Activated naive CD8-positive, alpha-beta T cell treated with anti-CD3 and anti-CD28 coated beads, Interleukin-2, amount 10 ng/mL, durations not matched to agents 7 days and 5 days (primary cell): Measurements from ENCODE around the gene PPP2R1A. TPM values are rescaled to one million over a fixed set of nuclear protein-coding genes. Genes with fewer than 3 reads are reported as not detected.
"Not testable (repeated sequence)": the region's sequence is repeated elsewhere in the genome, so short reads cannot be mapped to it uniquely, and the experiment has no call there.

ENCODE experiments used
- ATAC-seq: fragments of 150-1000 bp; cut with Tn5 transposase; one replicate; pipeline ENCODE4 v1.10.0; 2021; ENCODE audit warnings: low read depth, moderate library complexity
- POLR2A ChIA-PET: fragments of 350-600 bp; sonication (Branson Sonifier 250); formaldehyde crosslinking; loops from one replicate; lab custom pipeline; 2021; ENCODE audit warnings: antibody characterized with exemption; lab: Charles Lee
- DNase-seq: peaks from one replicate; pipeline ENCODE4 v3.0.0; 2021
- H3K27ac Mint-ChIP-seq: one replicate; pipeline ENCODE4 v1.8.0; 2022; ENCODE audit warnings: mild to moderate bottlenecking, mixed read lengths
- H3K27me3 Mint-ChIP-seq: one replicate; pipeline ENCODE4 v1.8.0; 2022; ENCODE audit warnings: mild to moderate bottlenecking, moderate library complexity, mixed read lengths
- H3K36me3 Mint-ChIP-seq: one replicate; pipeline ENCODE4 v1.8.0; 2021; ENCODE audit warnings: mild to moderate bottlenecking, mixed read lengths
- H3K4me1 Mint-ChIP-seq: one replicate; pipeline ENCODE4 v1.8.0; 2021; ENCODE audit warnings: mixed read lengths
- H3K4me3 Mint-ChIP-seq: one replicate; pipeline ENCODE4 v1.8.0; 2022; ENCODE audit warnings: mild to moderate bottlenecking, moderate library complexity, mixed read lengths
- H3K9me3 Mint-ChIP-seq: one replicate; pipeline ENCODE4 v1.8.0; 2021; ENCODE audit warnings: mixed read lengths
- total RNA-seq, 2 experiments: library from RNA; stranded (reverse); gene quantifications; one replicate each; pipeline ENCODE4 v1.2.3, GENCODE V29; 2021

Gene PPP2R1A
- total RNA-seq, 2 experiments from 2014 or later = 184 to 187 TPM

DNA sequence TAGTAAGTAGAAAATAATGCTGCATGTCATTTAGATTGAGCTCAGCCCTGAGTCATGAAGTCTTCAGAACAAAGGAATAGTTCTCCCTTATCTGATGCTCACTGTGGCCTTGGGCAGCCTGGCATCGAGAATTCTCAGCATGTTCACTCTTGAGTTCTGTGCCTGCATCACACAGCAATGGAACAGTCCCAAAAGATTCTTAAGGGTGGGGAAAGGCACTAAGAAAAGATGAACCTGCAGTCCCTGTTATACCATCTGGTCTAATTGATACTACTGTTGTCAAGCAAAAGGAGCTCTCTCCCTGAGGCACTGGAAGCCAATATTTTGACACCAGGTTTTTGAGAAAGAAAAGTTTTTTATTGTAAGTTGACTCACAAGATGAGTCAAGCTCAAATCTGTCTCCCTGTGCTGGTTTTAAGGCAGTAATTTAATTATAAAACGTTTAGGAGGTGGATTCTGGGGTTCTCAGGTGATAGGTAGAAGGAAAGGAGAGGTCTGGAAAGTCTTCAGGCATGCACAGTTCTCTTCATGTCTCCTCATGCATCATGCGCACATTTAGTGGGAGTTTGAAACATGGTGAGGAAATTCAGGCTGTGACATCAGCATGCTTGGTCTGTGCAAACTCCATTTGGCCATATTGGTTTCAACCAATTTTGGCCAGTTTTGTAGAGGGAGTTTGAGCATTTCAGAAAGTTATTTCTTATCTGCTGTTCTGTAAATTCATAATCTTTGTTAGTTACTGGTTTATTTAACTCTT is 41.5 kb downstream of the PPP2R1A start:
- Mint-ChIP-seq H3K36me3 (peaks cover 44% of the 10 kb centered on the region), H3K9me3 (peaks cover 3% of the 10 kb centered on the region), H3K27me3 (no peaks in the 10 kb centered on the region), H3K4me1 (peaks cover 9% of the 10 kb centered on the region), H3K27ac (no peak overlapping the region), H3K4me3 (no peak overlapping the region)
- DNase-seq (no peak), ATAC-seq (no peak)
- POLR2A ChIA-PET = no interaction called here

DNA sequence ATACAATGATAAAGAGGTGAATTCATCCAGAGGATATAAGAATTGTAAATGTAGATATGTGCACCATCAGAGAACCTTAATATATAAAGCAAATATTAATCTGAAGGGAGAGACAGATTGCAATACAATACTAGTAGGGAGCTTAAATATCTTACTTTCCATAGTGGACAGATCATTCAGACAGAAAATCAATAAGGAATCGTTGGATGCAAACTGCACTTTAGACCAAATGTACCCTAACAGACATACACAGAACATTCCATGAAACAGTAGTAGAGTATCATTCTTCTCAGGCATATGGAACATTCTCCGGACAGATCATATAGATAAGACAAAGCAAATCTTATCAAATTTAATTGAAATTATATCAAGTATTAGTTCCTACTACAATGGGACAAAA is 44.6 kb downstream of the PPP2R1A start:
- Mint-ChIP-seq H3K36me3 (peaks cover 17% of the 10 kb centered on the region), H3K4me1 (no peaks in the 10 kb centered on the region), H3K4me3 (no peak overlapping the region), H3K27ac (no peak overlapping the region), H3K27me3 (peaks cover 4% of the 10 kb centered on the region), H3K9me3 (peaks cover 3% of the 10 kb centered on the region)
- POLR2A ChIA-PET = no interaction called here
- DNase-seq (no peak), ATAC-seq (no peak)

DNA sequence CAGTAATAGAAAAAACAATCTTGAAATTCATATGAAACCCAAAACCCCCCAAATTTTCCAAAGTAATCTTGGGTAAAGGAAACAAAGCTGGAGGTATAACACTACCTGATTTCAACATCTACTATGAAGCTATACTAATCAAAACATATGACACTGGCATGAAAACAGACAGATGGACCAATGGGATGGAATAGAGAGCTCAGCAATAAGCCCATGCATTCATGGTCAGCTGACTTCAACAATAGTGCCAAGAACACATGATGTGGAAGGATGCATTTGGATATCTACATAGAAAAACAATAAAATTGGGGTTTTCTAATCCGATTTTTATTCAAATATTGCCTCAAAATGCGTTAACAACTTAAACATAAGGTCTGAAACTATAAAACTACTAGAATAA is 47.3 kb downstream of the PPP2R1A start:
- Mint-ChIP-seq H3K4me1 (no peaks in the 10 kb centered on the region), H3K9me3 (peaks cover 1% of the 10 kb centered on the region), H3K4me3 (no peak overlapping the region), H3K27ac (no peak overlapping the region), H3K27me3 (peaks cover 4% of the 10 kb centered on the region), H3K36me3 (peaks cover 2% of the 10 kb centered on the region)
- no peak for DNase-seq
- POLR2A ChIA-PET = no interaction called here
- no peak for ATAC-seq

DNA sequence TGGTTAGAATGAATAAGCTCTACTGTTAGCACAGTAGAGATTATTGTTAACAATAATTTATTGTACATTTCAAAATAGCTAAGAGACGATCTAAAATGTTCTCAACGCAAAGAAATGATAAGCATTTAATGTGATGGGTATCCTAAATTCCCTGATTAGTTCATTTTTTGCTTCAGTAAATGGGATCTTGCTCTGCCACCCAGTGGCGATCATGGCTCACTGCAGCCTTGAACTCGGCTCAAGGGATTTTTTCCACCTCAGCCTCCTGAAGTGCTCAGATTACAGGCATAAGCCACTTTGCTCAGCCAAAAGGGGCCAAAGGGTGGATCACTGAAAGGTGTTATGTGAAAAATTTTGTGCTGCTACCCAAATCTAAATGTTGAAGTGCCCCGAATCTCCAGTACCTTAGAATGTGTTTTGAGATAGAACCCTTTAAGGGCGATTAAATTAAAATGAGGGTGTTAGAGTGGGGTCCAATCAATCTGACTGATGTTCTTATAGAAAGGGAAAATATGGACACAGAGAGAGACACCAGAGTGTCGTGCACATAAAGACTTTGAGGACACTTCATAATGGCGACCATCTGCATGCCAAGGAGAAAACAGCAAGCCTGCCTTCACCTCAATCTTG is 48.0 kb downstream of the PPP2R1A start:
- Mint-ChIP-seq H3K9me3 (peaks cover 1% of the 10 kb centered on the region), H3K27ac (no peak overlapping the region)
- POLR2A ChIA-PET = no interaction called here

DNA sequence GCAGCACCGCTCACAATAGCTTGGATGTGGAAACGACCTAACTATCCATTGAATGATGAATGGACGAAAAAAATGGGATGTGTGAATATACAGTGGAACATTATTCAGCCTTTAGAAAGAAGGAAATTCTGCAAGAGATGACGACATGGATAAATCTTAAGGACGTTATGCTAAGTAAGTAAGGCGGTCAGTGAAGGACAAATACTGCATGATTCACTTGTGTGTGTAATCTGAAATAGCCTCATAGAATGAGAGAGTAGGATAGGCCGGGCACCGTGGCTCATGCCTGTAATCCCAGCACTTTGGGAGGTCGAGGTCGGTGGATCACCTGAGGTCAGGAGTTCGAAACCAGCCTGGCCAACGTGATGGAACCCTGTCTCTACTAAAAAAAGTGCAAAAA is 54.2 kb downstream of the PPP2R1A start:
- H3K27ac Mint-ChIP-seq = no peak overlapping the region
- no peaks in the 10 kb centered on the region for H3K4me1 Mint-ChIP-seq
- H3K4me3 Mint-ChIP-seq = no peak overlapping the region
- no peak for ATAC-seq
- H3K36me3 Mint-ChIP-seq = no peaks in the 10 kb centered on the region
- H3K9me3 Mint-ChIP-seq = peaks cover 4% of the 10 kb centered on the region
- DNase-seq = no peak
- POLR2A ChIA-PET = no interaction called here
- H3K27me3 Mint-ChIP-seq = peaks cover 3% of the 10 kb centered on the region

More for the DNA sequence above, 48.0 kb downstream of the PPP2R1A start:
- Mint-ChIP-seq H3K36me3 (peaks cover 2% of the 10 kb centered on the region), H3K27me3 (peaks cover 4% of the 10 kb centered on the region), H3K4me1 (no peaks in the 10 kb centered on the region), H3K4me3 (no peak overlapping the region)
- ATAC-seq = no peak
- DNase-seq = peak; percentile 48

DNA sequence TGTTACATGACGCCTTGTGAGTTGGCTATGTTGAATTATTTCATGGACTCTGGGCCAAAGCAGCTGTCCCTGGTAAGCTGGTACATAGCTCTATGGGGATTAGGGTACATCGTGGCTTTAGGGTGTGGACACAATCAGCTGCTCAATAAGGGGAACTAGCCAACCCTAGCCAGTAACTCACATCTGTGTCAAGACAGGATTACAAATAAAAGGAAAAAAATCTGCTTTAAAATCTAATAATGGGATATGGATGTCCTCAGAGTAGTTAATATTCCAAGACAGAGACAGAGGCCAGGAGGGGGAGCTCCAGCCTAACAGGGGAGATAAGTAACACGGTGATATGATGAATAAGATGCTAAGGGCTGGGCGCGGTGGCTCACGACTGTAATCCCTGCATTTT is 58.4 kb downstream of the PPP2R1A start:
- POLR2A ChIA-PET = no interaction called here
- Mint-ChIP-seq H3K27ac (no peak overlapping the region), H3K36me3 (no peaks in the 10 kb centered on the region), H3K9me3 (peaks cover 8% of the 10 kb centered on the region), H3K4me3 (no peak overlapping the region), H3K27me3 (no peaks in the 10 kb centered on the region), H3K4me1 (no peaks in the 10 kb centered on the region)
- ATAC-seq = no peak
- peak; percentile 43 for DNase-seq

DNA sequence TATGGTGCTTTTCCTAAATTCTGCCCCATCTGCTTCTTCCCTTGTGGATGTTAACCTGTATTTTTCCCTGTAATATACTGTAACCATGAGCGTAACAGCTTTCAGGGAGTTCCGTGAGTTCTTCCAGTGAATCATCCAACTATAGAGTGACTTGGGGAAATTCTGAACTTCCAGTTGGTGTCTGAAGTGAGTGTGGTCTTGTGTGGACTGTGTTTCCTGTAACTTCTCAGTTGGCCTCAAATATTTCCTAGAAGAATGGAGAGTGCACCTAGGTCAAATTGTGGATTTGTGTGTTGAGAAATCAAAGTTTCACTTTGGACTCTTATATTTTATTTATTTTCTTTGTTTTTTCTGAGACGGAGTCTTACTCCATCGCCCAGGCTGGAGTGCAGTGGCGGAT is 68.6 kb downstream of the PPP2R1A start:
- POLR2A ChIA-PET = no interaction called here
- H3K36me3 Mint-ChIP-seq = no peaks in the 10 kb centered on the region
- peaks cover 10% of the 10 kb centered on the region for H3K27me3 Mint-ChIP-seq
- H3K4me1 Mint-ChIP-seq = no peaks in the 10 kb centered on the region
- ATAC-seq = no peak
- no peak for DNase-seq
- H3K9me3 Mint-ChIP-seq = peaks cover 24% of the 10 kb centered on the region
- no peak overlapping the region for H3K27ac Mint-ChIP-seq
- H3K4me3 Mint-ChIP-seq = no peak overlapping the region

DNA sequence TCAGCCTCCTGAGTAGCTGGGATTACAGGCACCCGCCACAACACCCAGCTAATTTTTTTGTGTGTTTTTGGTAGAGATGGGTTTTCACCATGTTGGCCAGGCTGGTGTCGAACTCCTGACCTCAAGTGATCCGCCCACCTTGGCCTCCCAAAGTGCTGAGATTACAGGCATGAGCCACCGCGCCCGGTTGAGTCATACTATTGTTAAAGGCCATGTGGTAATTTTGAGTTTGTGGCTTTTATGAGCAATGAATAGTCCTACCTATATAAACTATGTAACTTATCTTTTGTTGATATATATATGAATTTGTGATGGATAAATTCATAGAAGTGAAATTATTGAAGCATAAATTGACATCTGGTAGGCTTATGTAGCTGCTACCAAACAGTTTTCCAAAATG is 75.7 kb downstream of the PPP2R1A start:
- H3K27me3 Mint-ChIP-seq, DNase-seq, H3K27ac Mint-ChIP-seq, H3K4me3 Mint-ChIP-seq, ATAC-seq, H3K4me1 Mint-ChIP-seq: not testable (repeated sequence)
- Mint-ChIP-seq H3K36me3 (peaks cover 11% of the 10 kb centered on the region), H3K9me3 (peaks cover 25% of the 10 kb centered on the region)
- POLR2A ChIA-PET = interaction anchor here (0.6 kb wide), 1 partner anchor 755 kb away, joined by 5 read pairs; no protein-coding TSS in a partner anchor

DNA sequence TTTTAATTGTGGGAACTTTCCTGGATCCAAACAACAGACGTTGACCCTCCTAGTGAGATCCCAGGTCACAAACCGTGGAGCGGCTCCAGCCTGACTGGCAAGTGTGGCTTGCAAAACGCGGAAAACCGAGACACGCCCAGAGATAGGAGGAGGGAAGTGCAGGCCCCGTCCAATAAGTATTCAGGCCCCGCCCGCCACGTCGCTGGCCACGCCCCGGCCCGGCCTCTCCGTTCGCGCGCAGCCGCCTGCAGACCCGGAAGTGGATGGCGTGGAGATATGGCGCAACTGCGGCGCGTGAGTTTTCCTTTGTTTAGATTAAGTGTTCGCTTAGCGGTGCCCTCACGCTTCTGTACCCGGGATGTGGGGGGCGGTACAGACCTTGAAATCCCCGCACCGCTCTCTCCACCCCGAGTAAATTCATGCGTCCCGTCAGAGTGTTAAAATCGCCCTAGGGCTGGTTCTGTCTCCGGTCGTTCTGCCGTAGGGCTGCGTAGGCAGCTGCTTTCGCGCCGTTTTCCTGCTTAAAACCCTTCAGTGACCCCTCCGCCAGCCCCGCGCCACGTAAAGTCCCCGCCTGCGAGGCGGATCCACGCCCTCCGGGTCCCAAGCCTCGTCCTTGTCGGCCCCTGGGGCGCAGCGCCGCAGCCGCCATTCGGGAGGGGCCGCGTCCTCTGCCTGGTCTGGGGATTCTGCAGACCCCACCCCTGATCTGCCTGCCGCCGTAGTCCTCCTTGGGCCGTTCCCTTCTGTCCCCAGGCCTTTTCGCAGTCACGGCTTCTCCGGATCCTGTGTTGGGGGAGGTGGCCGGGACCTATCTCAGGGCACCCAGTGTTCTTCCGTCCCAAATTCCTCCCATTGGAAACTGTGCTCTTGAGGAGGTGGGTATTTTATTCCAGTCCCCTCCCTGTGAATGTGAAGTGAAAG is 79.7 kb downstream of the PPP2R1A start, which contains the start of gene ZNF766:
Gene ZNF766 (plus strand): TSS at position 250 of the 924 bp plus-strand sequence. CDS start 27 bp downstream, at position 277.
- Mint-ChIP-seq H3K27ac (peak within 1 kb of the TSS; percentile 96), H3K4me1 (peaks cover 16% of the 10 kb centered on the region), H3K27me3 (no peaks in the 10 kb centered on the region), H3K36me3 (peaks cover 44% of the 10 kb centered on the region), H3K9me3 (peaks cover 26% of the 10 kb centered on the region), H3K4me3 (peak within 1 kb of the TSS; percentile 99)
- DNase-seq = peak; percentile 98
- ATAC-seq = peak; percentile 91
- POLR2A ChIA-PET = no interaction called here

DNA sequence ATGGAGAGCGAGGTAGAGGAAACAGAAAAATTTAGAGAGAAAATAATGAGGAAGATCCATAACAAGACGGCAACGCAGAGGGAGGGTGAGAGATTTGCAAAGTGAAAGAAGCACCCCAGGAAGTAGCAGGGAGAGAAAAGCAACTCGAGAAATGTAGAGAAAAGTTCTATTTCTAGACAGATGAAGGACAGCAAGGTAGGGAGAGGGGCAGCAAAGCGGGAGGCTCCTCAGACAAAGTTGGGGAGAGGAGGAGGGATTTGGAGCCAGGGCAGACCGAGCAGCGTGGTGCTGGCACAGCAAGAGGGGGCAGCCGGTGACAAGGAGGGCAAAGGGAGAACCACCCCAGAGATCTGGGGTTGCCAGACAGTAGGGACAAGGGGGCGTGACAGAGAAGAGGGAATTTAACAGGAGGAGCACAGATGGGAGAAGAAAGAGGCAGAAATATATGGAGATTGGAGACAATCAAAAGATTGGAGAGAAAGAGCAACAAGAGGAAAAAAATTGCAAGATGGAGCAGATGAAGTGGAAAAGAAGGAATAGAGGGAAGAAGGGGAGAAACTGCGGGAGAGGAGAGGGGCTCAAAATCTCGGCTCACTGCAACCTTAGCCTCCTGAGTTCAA is 80.5 kb downstream of the PPP2R1A start:
- POLR2A ChIA-PET = no interaction called here
- Mint-ChIP-seq H3K9me3 (peaks cover 24% of the 10 kb centered on the region), H3K4me3 (peak overlapping the region; percentile 99), H3K36me3 (peaks cover 51% of the 10 kb centered on the region), H3K27ac (peak overlapping the region; percentile 96), H3K27me3 (no peaks in the 10 kb centered on the region), H3K4me1 (peaks cover 16% of the 10 kb centered on the region)
- DNase-seq = peak; percentile 37
- ATAC-seq = no peak

DNA sequence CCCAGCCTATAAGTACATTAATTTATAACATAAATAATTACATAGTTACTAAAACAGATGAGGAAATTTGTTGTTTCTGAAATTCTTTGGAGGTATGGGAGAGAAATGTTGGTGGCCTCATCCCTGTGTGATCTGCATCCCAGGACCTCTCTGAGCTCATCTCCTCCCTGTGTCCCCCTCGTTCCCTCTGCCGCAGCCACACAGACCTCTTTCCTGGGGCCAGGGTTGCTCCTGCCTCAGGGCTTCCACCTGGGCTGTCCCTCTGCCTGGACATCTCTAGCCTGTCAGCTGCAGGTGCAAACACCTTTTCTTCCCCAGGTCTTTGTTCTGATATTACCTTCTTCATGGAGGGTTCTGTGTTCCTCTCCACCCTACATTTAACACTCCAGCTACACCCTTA is 83.4 kb downstream of the PPP2R1A start:
- Mint-ChIP-seq H3K36me3 (peaks cover 76% of the 10 kb centered on the region), H3K4me3 (no peak overlapping the region), H3K27ac (no peak overlapping the region), H3K9me3 (peaks cover 31% of the 10 kb centered on the region), H3K27me3 (no peaks in the 10 kb centered on the region), H3K4me1 (peaks cover 17% of the 10 kb centered on the region)
- POLR2A ChIA-PET = no interaction called here
- ATAC-seq (no peak), DNase-seq (no peak)

DNA sequence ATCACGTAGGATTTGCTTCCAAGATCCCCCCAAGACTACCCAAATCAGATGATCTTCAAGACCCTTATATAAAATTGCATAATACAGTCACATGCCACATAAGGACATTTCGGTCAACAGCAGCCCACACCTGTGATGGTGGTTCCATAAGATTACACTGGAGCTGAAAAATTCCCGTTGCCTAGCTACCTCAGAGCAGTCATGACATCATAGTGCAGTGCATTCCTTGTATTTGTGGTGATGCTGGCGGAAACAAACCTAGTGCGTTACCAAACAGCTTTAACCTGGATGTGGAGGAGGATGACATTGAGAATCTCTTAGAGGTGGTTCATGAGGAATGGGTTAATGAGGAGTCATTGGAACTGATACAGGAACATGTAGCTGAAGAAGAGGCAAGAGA is 84.3 kb downstream of the PPP2R1A start:
- H3K36me3 Mint-ChIP-seq = peaks cover 82% of the 10 kb centered on the region
- POLR2A ChIA-PET = interaction anchor here (0.5 kb wide), 1 partner anchor 211 kb away, joined by 3 read pairs; no protein-coding TSS in a partner anchor
- ATAC-seq (no peak), DNase-seq (no peak)
- H3K9me3 Mint-ChIP-seq = peaks cover 38% of the 10 kb centered on the region
- no peak overlapping the region for H3K27ac Mint-ChIP-seq
- H3K4me1 Mint-ChIP-seq = peaks cover 21% of the 10 kb centered on the region
- no peak overlapping the region for H3K4me3 Mint-ChIP-seq
- no peaks in the 10 kb centered on the region for H3K27me3 Mint-ChIP-seq

DNA sequence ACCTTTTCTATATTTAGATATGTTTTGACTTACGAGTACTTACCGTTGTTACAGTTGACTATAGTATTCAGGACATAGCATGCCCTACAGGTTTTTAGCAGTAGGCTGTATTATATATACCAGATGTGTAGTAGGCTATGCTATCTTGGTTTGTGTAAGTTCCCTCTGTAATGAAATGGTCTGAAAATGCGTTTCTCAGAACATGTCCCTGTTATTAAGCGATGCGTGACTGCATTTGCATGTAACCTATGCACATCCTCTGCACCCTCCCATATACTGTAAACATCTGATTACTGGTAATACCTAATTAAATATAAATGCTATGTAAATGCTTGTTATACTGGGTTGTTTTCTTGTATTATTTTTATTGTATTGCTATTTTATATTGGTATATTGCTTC is 86.1 kb downstream of the PPP2R1A start:
- Mint-ChIP-seq H3K36me3 (peaks cover 83% of the 10 kb centered on the region), H3K4me1 (peaks cover 16% of the 10 kb centered on the region), H3K27me3 (no peaks in the 10 kb centered on the region), H3K9me3 (peaks cover 39% of the 10 kb centered on the region), H3K27ac (no peak overlapping the region), H3K4me3 (no peak overlapping the region)
- DNase-seq (no peak), ATAC-seq (no peak)
- POLR2A ChIA-PET = no interaction called here
